Mesendoderm (in vitro differentiated cells): Measurements from ENCODE around the gene ANKIB1.

Source experiments
- DNase-seq: peaks from one replicate; pipeline ENCODE4 v3.0.0; 2013
- H2AK5ac ChIP-seq: 2 replicates; pipeline ENCODE4 v1.6.1; 2013; ENCODE audit warnings: low read length, inconsistent platforms
- H2BK120ac ChIP-seq: 2 replicates; pipeline ENCODE4 v1.6.1; 2013; ENCODE audit warnings: low read depth, mild to moderate bottlenecking, low read length, moderate library complexity, mixed read lengths
- H2BK15ac ChIP-seq: replicated peaks from 2 replicates; pipeline ENCODE4 v1.6.1; 2013; ENCODE audit warnings: low read depth, mild to moderate bottlenecking, moderate library complexity
- H2BK5ac ChIP-seq: 2 replicates; pipeline ENCODE4 v1.6.1; 2013; ENCODE audit warnings: low read length, inconsistent platforms
- H3K18ac ChIP-seq: 2 replicates; pipeline ENCODE4 v1.6.1; 2013; ENCODE audit warnings: mild to moderate bottlenecking, low read length, mixed read lengths
- H3K23ac ChIP-seq: one replicate; pipeline ENCODE4 v1.6.1; 2013; ENCODE audit warnings: low read length
- H3K27ac ChIP-seq: 2 replicates; pipeline ENCODE4 v1.5.1; 2013; ENCODE audit warnings: low read depth, mild to moderate bottlenecking, inconsistent platforms, low read length, moderate library complexity
- H3K27me3 ChIP-seq: 2 replicates; pipeline ENCODE4 v1.6.1; 2013; ENCODE audit warnings: low read length, control low read depth, mild to moderate bottlenecking, inconsistent platforms; ENCODE audit not compliant: insufficient read depth, poor library complexity
- H3K36me3 ChIP-seq: 2 replicates; pipeline ENCODE4 v1.6.1; 2013; ENCODE audit warnings: low read length, inconsistent platforms; ENCODE audit not compliant: control insufficient read depth, insufficient read depth
- H3K4ac ChIP-seq: one replicate; pipeline ENCODE4 v1.6.1; 2013; ENCODE audit warnings: low read depth, mild to moderate bottlenecking, low read length, moderate library complexity
- H3K4me1 ChIP-seq: 2 replicates; pipeline ENCODE4 v1.6.1; 2013; ENCODE audit warnings: low read depth, low read length, inconsistent platforms; ENCODE audit not compliant: control insufficient read depth
- H3K4me2 ChIP-seq: 2 replicates; pipeline ENCODE4 v1.6.1; 2013; ENCODE audit warnings: low read length
- H3K4me3 ChIP-seq: 2 replicates; pipeline ENCODE4 v1.5.1; 2013; ENCODE audit warnings: mild to moderate bottlenecking, low read length
- H3K56ac ChIP-seq: one replicate; pipeline ENCODE4 v1.6.1; 2013; ENCODE audit warnings: low read length
- H3K79me1 ChIP-seq: 2 replicates; pipeline ENCODE4 v1.6.1; 2013; ENCODE audit warnings: low read length, inconsistent platforms
- H3K79me2 ChIP-seq: 2 replicates; pipeline ENCODE4 v1.6.1; 2013; ENCODE audit warnings: mild to moderate bottlenecking, low read length; ENCODE audit not compliant: control insufficient read depth, insufficient read depth
- H3K9ac ChIP-seq: 2 replicates; pipeline ENCODE4 v1.6.1; 2013; ENCODE audit warnings: low read length, inconsistent platforms
- H4K5ac ChIP-seq: one replicate; pipeline ENCODE4 v1.6.1; 2013; ENCODE audit warnings: low read length
- H4K8ac ChIP-seq: one replicate; pipeline ENCODE4 v1.6.1; 2013; ENCODE audit warnings: low read depth, mild to moderate bottlenecking, control low read depth, low read length, moderate library complexity
- WGBS: extraction: QIAGEN DNeasy Blood & Tissue Kit; methylation state at CpG from one replicate; pipeline ENCODE4 v1.1.7; 2013; ENCODE audit warnings: low lambda C conversion rate, missing lambda C conversion rate; ENCODE audit not compliant: insufficient coverage; ENCODE audit errors: extremely low coverage; 5-methylcytosine and 5-hydroxymethylcytosine counted together

Gene ANKIB1

GRCh38 chr7:92425311-92425947, 179.7 kb downstream of the ANKIB1 start:
- Histone ChIP-seq H3K4ac (no peak overlapping the region), H4K8ac (no peak overlapping the region), H3K36me3 (no peaks in the 10 kb centered on the region), H2AK5ac (no peak overlapping the region), H3K56ac (no peak overlapping the region), H3K9ac (no peak overlapping the region), H2BK120ac (no peak overlapping the region), H3K79me1 (no peaks in the 10 kb centered on the region), H3K27ac (no peak overlapping the region), H3K79me2 (no peaks in the 10 kb centered on the region), H3K18ac (no peak overlapping the region), H3K23ac (no peak overlapping the region), H2BK5ac (no peak overlapping the region), H4K5ac (no peak overlapping the region), H2BK15ac (no peak overlapping the region), H3K4me2 (no peak overlapping the region), H3K27me3 (no peaks in the 10 kb centered on the region), H3K4me3 (no peak overlapping the region), H3K4me1 (no peaks in the 10 kb centered on the region)
- DNase-seq: no peak
- WGBS: no CpG with 5 or more reads among the region's 20 CpGs

- no peak for DNase-seq
- no peaks in the 10 kb centered on the region for H3K4me1 ChIP-seq
- H3K23ac ChIP-seq: no peak overlapping the region
- H3K18ac ChIP-seq: no peak overlapping the region
- no peak overlapping the region for H2BK15ac ChIP-seq
- no peak overlapping the region for H2BK120ac ChIP-seq
- no peak overlapping the region for H4K5ac ChIP-seq
- no peaks in the 10 kb centered on the region for H3K79me2 ChIP-seq
- H3K4ac ChIP-seq: no peak overlapping the region
- H3K9ac ChIP-seq: no peak overlapping the region
- WGBS: no CpG with 5 or more reads among the region's 3 CpGs
- no peak overlapping the region for H3K27ac ChIP-seq
- no peak overlapping the region for H3K4me2 ChIP-seq
- no peaks in the 10 kb centered on the region for H3K36me3 ChIP-seq
- H3K79me1 ChIP-seq: no peaks in the 10 kb centered on the region
- no peak overlapping the region for H4K8ac ChIP-seq
- no peak overlapping the region for H3K4me3 ChIP-seq
- no peaks in the 10 kb centered on the region for H3K27me3 ChIP-seq
- no peak overlapping the region for H2AK5ac ChIP-seq
- no peak overlapping the region for H3K56ac ChIP-seq
- H2BK5ac ChIP-seq: no peak overlapping the region
These were observed 181.4 kb downstream of the ANKIB1 start for GRCh38 chr7:92427193-92427592.

- Histone ChIP-seq H3K4me1 (no peaks in the 10 kb centered on the region), H3K4me2 (no peak overlapping the region), H2BK120ac (no peak overlapping the region), H3K27me3 (no peaks in the 10 kb centered on the region), H3K4ac (no peak overlapping the region), H3K9ac (no peak overlapping the region), H4K5ac (no peak overlapping the region), H3K4me3 (no peak overlapping the region), H3K79me2 (no peaks in the 10 kb centered on the region), H3K79me1 (no peaks in the 10 kb centered on the region), H3K23ac (no peak overlapping the region), H2BK15ac (no peak overlapping the region), H3K18ac (no peak overlapping the region), H2AK5ac (no peak overlapping the region), H2BK5ac (no peak overlapping the region), H3K56ac (no peak overlapping the region), H3K36me3 (no peaks in the 10 kb centered on the region), H3K27ac (no peak overlapping the region), H4K8ac (no peak overlapping the region)
- no CpG with 5 or more reads among the region's 3 CpGs for WGBS
- no peak for DNase-seq
These were observed 186.6 kb downstream of the ANKIB1 start for GRCh38 chr7:92432299-92432946.

GRCh38 chr7:92433019-92433418, 187.2 kb downstream of the ANKIB1 start:
- no peak for DNase-seq

GRCh38 chr7:92435542-92435941, 189.8 kb downstream of the ANKIB1 start:
- H3K4me2 ChIP-seq: no peak overlapping the region
- WGBS: no CpG with 5 or more reads among the region's 2 CpGs
- no peak for DNase-seq
- no peak overlapping the region for H3K27ac ChIP-seq
- H3K18ac ChIP-seq: no peak overlapping the region
- H4K5ac ChIP-seq: no peak overlapping the region
- H3K9ac ChIP-seq: no peak overlapping the region
- no peaks in the 10 kb centered on the region for H3K4me1 ChIP-seq
- H2BK5ac ChIP-seq: no peak overlapping the region
- H3K79me1 ChIP-seq: no peaks in the 10 kb centered on the region
- no peak overlapping the region for H3K56ac ChIP-seq
- no peaks in the 10 kb centered on the region for H3K79me2 ChIP-seq
- no peak overlapping the region for H3K4me3 ChIP-seq
- H2BK120ac ChIP-seq: no peak overlapping the region
- H2BK15ac ChIP-seq: no peak overlapping the region
- H3K36me3 ChIP-seq: no peaks in the 10 kb centered on the region
- H3K27me3 ChIP-seq: no peaks in the 10 kb centered on the region
- H2AK5ac ChIP-seq: no peak overlapping the region
- no peak overlapping the region for H4K8ac ChIP-seq
- no peak overlapping the region for H3K4ac ChIP-seq
- no peak overlapping the region for H3K23ac ChIP-seq

More at GRCh38 chr7:92433019-92433418, 187.2 kb downstream of the ANKIB1 start:
- H2AK5ac ChIP-seq: no peak overlapping the region
- no peak overlapping the region for H2BK15ac ChIP-seq
- no peak overlapping the region for H3K18ac ChIP-seq
- WGBS: no CpG with 5 or more reads among the region's 8 CpGs
- no peaks in the 10 kb centered on the region for H3K4me1 ChIP-seq
- no peak overlapping the region for H3K23ac ChIP-seq
- H4K8ac ChIP-seq: no peak overlapping the region
- H3K36me3 ChIP-seq: no peaks in the 10 kb centered on the region
- H3K9ac ChIP-seq: no peak overlapping the region
- no peak overlapping the region for H4K5ac ChIP-seq
- H2BK120ac ChIP-seq: no peak overlapping the region
- no peak overlapping the region for H3K4ac ChIP-seq
- no peak overlapping the region for H3K56ac ChIP-seq
- no peak overlapping the region for H3K27ac ChIP-seq
- H3K27me3 ChIP-seq: no peaks in the 10 kb centered on the region
- no peak overlapping the region for H2BK5ac ChIP-seq
- H3K79me1 ChIP-seq: no peaks in the 10 kb centered on the region
- H3K4me2 ChIP-seq: no peak overlapping the region
- H3K4me3 ChIP-seq: no peak overlapping the region
- no peaks in the 10 kb centered on the region for H3K79me2 ChIP-seq
